ENCODE data around the gene WIPF1.

Gene WIPF1

DNA sequence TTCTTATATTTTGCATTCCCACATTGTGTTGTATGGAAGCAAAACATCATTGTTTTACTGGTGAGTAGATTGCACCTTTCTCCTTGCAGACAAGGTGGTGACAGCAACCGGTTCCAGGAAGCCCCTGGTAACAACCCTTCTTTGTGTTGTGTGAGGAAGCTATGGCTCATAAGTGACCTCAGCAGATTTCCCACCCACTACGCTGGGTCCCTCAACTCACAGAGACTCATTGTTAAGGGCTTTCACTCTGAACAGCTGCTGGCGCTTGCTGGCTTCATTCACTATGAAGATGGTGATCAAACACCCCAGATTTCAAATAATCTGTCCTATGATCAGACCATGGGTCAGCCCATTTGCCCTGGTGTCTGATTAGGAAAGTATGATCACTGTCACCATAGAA is 53.4 kb downstream of the WIPF1 start:
- peak in 1 of 3 donors; percentile 9 for DNase-seq (ENCODE audit: low read depth in 3 of 3)

DNA sequence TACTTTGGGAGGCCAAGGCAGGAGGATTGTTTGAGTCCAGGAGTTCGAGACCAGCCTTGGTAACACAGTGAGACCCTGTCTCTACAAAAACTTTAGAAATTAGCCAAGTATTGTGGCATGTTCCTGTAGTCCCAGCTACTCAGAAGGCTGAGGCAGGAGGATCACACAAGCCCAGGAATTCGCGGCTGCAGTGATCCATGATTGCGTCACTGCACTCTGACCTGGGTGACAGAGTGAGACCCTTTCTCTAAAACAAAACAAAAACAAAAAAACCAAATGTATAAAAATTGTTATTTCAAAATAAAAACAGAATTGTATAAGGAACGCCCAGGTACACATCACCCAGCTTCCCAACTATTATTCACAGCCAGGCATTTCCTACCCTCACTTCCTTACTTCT is 56.7 kb downstream of the WIPF1 start:
- DNase-seq (ENCODE audit: low read depth in 3 of 3) = no peak

DNA sequence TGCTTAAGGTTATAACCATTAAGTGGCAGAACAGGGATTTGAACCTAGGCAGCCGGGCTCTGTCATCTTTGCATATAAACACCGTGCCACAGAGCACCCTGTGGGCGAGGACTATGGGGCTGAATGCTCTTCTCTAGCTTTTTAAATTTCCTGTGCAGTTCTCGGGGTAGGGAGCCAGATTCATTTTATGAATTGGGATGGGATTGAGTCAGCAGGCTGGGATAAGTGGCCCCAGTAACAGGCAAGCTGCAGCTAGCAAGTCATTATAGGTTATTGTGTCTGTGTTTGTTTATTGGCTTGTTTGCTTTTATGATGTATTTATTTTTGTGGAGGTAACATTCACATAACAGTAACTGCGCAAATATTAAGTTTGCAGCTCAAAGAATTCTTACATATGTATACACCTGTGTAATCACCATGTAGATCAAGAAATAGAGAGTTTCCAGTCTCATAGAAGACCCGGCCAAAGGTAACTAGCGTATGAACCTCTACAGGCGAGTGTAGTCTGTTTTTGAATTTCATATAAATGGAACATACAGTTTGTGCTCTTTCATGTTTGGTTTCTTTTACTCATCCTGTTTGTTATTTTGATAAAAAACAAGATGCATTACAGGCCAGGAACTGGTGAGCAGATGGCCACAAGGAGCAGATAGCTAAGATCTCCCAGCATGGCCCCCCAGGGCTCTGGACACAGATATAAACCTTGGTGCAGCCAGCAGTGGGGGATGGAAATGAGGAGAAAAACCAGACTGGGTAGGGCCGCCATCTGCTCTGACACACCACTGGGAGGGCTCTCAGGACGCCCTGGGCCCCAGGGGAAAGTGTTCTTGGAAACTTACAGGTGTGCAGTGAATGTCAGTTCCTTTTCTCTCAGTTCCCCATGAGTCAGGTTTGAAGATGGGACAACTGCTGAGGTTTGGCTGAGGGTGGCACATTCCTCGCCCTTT is 61.6 kb downstream of the WIPF1 start:
- DNase-seq (ENCODE audit: low read depth in 3 of 3) = no peak

DNA sequence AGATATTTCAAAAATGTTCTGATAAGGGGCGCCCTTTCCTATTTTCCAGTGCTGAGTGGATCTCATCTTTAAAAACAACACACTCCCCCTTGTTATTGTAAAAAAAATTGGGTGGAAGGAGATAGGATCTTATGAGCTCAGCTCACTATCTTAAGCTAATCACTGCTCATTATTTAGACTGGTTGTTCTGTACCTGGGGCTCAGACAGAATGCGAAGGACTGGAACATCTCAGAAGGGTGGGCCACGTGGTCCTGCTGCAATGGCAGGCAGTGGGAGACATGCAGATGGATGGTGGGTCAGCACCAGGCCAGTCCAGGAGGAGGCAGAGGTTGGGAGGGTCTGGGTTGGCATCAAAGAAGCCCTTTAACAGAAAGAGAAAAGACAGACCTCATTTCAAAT is 62.5 kb downstream of the WIPF1 start:
- DNase-seq (ENCODE audit: low read depth in 3 of 3) = no peak

DNA sequence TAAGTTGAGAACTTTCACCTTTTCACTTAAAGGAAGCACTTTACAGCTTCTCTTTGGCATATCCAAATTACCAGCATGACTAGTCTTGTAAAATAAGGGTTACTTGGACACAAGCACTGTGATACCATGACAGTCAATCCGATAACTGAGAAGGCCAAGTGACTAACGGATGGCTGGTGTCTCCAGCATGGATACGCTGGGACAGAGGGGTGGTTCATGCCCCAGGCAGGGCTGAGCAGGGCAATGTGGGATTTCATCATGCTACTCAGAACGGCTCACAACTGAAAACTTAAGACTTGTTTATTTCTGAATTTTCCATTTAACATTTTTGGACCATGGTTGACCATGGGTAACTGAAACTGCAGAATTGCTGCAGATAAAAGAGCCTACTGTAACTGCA is 67.7 kb downstream of the WIPF1 start:
- no peak for DNase-seq (ENCODE audit: low read depth in 3 of 3)

DNA sequence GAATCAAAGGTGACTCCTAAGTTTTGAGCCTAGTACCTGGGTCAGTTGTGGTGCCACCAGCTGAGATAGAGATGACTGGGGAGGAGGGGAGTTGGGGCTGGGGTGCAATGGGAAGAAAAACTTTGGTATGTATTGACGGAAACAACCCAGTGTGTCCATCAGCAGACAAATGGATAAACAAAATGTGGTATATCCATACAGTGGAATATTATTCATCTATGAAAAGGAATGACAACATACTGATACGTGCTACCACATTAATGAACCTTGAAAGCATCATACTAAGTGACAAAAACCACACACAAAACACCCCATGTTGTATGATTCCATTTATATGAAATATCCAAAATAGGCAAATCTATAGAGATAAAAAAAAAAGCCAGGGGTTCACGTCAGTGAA is 69.6 kb downstream of the WIPF1 start:
- no peak for DNase-seq (ENCODE audit: low read depth in 3 of 3)

DNA sequence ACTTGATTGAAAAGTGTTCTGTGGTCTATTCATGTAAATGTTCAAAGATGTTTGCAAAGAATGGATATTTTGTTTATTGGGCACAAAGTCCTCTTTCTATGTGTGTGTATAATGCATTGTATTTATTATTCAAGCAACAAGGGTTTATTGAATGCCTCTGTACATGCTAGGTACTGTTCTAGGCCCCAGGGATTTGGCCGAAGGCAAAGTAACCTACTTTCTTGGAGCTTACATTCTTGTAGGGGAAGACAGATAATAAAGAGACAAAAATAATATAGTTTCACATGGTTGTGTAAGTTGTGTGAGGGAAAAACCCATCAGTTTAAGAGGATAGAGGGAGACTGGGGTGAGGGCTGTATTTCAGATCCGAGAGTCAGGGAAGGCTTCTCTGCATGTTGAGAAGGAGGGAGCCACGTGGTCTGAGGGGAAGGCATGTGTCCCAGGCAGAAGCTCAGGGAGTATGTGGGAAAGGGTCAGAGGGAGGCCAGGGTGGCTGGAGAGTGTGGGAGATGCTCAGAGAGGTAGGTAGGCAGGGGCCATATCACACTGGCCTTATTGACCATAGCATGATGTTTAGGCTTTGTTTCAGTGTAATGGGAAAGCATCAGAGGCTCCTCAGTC is 70.4 kb downstream of the WIPF1 start:
- no peak for DNase-seq (ENCODE audit: low read depth in 3 of 3)

DNA sequence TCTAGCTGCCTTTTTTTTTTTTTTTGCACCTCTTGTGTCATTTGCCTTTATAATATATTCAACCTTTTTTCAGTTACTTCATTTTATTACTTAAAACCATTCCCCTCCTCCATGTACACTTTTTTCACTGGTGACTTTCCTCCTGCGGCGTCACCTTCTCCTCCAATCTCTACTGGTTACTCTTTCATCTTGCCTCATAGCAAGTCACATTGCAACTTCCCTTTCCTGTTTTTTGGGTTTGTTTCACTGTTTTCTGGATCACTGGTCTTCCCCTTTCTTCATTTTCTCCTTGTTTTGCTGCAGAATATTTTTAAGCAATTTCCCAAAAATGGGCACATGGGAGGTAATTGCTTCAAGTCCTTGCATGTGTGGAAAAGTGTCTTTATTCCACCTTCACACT is 73.1 kb downstream of the WIPF1 start:
- DNase-seq (ENCODE audit: low read depth in 3 of 3) = no peak

DNA sequence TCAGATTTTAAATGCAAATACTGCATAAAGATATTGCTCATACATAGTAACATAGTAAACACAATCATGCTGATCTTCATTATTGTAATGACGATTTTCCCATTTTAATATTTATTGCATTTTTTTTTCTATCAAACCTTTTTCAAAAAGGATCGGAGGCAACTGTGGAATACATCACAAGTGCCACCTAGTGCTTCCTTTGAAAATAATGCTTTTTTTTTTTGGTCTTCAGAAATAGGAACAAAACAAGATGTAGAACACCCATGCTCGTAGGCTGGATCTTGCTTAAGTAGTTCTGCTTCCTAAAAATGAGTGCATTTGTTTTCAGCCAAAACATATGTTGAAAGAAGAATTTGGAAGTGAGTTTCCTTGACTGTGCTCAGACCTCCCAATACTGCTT is 75.1 kb downstream of the WIPF1 start:
- no peak for DNase-seq (ENCODE audit: low read depth in 3 of 3)

DNA sequence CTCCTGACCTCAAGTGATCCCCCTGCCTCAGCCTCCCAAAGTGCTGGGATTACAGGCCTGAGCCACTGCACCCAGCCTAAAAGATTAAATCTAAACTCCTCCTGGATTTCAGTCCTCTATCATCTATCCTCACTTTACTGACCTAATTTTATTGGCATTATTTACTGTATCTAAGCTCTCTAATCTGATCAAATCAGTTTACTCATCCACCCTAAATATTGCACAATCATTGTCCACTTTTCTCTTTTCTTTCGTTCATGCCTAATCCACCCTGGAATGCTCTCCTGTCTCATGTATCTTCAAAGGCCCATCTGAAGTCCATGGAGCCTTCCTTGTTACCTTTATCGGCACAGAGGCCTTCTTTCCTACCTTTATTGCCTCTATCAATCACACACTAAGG is 79.2 kb downstream of the WIPF1 start:
- no peak for DNase-seq (ENCODE audit: low read depth in 3 of 3)

DNA sequence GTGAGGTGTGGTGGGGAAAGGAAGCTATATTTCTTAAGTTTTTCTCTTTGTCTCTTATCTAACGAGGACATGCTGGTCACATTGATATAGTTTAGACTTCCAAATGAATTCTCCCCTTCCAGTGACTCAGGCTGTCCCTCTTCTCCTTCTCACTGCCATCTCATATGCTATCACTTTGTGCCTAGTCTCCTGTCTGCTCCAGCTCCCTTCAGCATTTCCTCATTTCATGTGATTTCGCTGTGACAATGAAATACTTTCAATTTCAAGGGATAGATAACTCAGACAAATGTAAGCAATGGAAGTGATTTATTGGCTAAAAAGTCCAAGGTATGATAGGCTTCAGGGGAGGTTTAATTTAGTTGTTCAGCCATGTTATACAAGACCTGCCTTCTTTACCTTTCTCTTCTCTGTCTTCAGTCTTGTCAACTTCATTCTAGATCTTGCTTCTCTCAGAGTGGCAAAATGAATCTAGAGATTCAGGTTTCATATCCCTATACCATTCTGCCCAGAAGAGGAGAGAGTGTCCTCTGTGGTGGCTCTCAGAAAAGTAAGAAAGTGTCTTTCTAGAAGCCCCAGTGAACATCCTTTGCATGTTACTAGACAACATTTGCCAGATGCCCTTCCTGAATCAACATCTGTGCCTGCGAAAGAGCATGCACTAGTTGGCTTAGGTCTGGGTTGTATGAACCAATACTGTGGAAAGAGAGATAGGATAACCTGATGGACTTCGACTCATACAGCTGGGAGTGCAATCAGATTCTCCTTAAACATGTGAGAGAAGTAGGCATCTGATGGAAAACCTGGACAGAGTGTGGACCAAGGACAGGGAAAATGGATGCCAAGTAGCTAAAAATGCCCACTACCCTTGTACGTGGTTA is 80.9 kb downstream of the WIPF1 start:
- no peak for DNase-seq (ENCODE audit: low read depth in 3 of 3)

DNA sequence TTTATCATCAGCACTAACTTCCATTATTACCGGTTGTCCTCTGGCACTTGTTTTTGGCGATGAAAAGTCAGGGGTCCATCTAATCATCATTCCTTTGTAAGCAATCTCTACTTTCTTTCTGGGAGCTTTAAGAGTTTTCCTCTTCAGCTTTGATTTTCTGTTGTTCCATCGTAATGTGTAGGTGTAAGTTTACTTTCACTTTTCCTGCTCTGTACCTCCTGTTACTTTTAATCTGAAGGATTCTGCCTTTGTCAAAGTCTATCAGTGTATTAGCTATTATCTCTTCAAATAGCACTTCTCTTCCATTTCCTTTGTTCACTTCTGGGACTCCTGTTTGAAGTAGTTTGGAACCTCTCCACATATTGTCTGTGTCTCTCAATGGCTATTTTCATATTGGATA is 85.3 kb downstream of the WIPF1 start:
- DNase-seq (ENCODE audit: low read depth in 3 of 3) = no peak

DNA sequence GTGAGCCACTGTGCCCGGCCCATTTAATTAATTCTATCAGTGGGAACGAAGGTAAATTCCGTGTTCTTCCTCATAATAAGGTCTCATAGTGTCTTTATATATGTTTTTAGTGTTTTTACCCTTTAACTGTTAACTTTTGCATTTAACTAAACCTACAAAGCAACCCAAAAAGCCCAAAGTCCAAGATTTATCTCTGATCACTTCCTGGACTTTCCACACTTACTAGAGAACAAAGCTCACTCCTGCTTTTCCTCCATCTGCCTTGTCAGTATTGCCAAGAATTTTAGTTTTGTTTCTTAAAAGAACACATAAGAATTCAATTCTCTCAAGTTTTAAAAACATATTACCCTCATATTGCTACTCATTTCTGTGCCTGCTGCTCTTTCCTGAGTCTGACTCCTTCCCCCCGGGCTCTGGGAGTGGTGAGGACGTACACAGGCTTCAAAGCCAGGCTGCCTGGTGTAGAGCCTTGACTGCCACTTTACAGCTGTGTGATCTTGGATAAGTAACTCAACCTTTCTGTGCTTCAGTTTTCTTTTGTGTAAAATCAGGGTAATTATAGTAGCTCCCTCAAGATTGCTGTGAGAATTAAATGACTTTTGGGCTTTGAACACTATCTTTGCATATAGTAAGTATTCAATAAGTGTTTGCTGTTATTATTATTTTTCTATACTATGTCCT is 85.9 kb downstream of the WIPF1 start:
- DNase-seq (ENCODE audit: low read depth in 3 of 3) = no peak

DNA sequence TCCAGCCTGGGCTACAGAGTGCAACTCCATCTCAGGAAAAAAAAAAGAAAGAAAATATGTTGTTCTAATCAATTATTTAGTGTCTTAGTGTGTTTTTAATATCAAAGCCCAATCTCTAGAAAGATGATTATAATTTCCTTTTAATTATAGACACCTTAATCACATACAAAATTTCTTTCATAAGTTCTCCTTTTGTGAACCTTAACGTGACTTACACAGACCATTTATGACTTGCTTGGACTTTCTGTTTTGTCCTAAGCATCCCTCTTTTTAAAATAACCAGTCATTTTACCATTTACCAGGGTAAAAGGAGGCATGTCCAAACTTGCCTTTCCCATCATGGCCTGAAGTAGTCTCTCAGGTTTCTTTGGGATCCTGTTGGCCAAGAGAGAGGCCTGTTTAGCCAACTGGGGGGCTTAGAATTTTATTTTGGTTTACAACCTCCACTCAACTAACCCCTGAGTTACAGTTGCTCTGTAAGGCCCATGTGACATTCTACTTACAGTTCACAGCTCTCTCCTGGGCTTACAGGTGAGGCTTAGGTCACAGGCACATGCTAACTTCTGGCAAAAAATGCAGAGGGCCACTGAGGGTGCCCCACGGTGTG is 86.9 kb downstream of the WIPF1 start:
- no peak for DNase-seq (ENCODE audit: low read depth in 3 of 3)
